Heart left ventricle (tissue), 16 donors: ENCODE results near the gene SNAP25. TPM values are rescaled to one million over a fixed set of nuclear protein-coding genes. Genes with fewer than 3 reads are reported as not detected.

Experiments used
- ATAC-seq, 4 donors: fragments of 200-7000 bp; cut with Tn5 transposase; one replicate each; pipeline ENCODE4 v1.9.1; 2020 to 2022; ENCODE audit warnings: moderate library complexity in 4 of 4, mild to moderate bottlenecking in 3 of 4, moderate number of reproducible peaks in 1 of 4
- DNase-seq, 5 donors: peaks; one replicate each; pipeline ENCODE4 v3.0.0-alpha.2; 2020
- H3K27ac ChIP-seq, 12 donors: fragments of 200-600 bp; sonication (generic) in 4 of 12; one replicate each; pipeline versions ENCODE4 v1.5.0 to v1.8.0; 2016 to 2022; ENCODE audit warnings: mild to moderate bottlenecking in 2 of 12
- H3K27me3 ChIP-seq, 9 donors: fragments of 200-600 bp; sonication (generic) in 2 of 9; one replicate each; pipeline versions ENCODE4 v1.5.1 to v1.8.0; 2016 to 2022; ENCODE audit warnings: mild to moderate bottlenecking in 3 of 9
- H3K36me3 ChIP-seq, 9 donors: fragments of 200-600 bp; sonication (generic) in 2 of 9; one replicate each; pipeline versions ENCODE4 v1.5.0 to v1.8.0; 2018 to 2022; ENCODE audit warnings: mild to moderate bottlenecking in 2 of 9
- H3K4me1 ChIP-seq, 12 donors: fragments of 200-600 bp; sonication (generic) in 4 of 12; one replicate each; pipeline versions ENCODE4 v1.5.0 to v1.8.0; 2016 to 2022; ENCODE audit warnings: mild to moderate bottlenecking in 3 of 12
- H3K4me3 ChIP-seq, 12 donors: fragments of 200-600 bp; sonication (generic) in 4 of 12; one replicate each; pipeline versions ENCODE4 v1.5.0 to v1.8.0; 2017 to 2022; ENCODE audit warnings: mild to moderate bottlenecking in 9 of 12, moderate library complexity in 4 of 12
- H3K9me3 ChIP-seq, 12 donors: fragments of 200-600 bp; sonication (generic) in 4 of 12; one replicate each; pipeline versions ENCODE4 v1.5.0 to v1.8.0; 2016 to 2022; ENCODE audit warnings: mild to moderate bottlenecking in 1 of 12
- CTCF ChIP-seq, 12 donors: fragments of 200-600 bp; sonication (generic) in 4 of 12; IDR thresholded peaks; one replicate each; pipeline versions ENCODE4 v1.5.0 to v1.8.0; 2018 to 2022; ENCODE audit warnings: antibody characterized with exemption in 12 of 12, mild to moderate bottlenecking in 5 of 12
- POLR2A ChIP-seq, 2 donors: fragments of 450-650 bp; IDR thresholded peaks; one replicate each; pipeline ENCODE4 v1.6.1; 2017; ENCODE audit warnings: antibody characterized with exemption in 2 of 2, mild to moderate bottlenecking in 2 of 2, moderate library complexity in 2 of 2
- WGBS, 4 donors: extraction: QIAGEN DNeasy Blood & Tissue Kit in 2 of 4; methylation state at CpG; one replicate each; pipeline versions ENCODE4 v1.1.5 to v1.1.7; 2013 to 2018; 5-methylcytosine and 5-hydroxymethylcytosine counted together
- intact Hi-C, 10 donors: fragments of 100-400 bp; cut with DNase I; formaldehyde crosslinking; loops; one replicate each; pipeline versions ENCODE4 v1.11.1 to v1.14.2; 2022
- polyA plus RNA-seq, 2 donors: library from polyadenylated mRNA; stranded (reverse); fragments of 200-250 nt; gene quantifications; one replicate each; pipeline ENCODE4 v1.2.3, GENCODE V29; 2013
- total RNA-seq, 9 donors: library from RNA; depleted of rRNA in 2 of 9; stranded (reverse); fragments of >200 nt in 2 of 9; fragmentation: NEBNext Ultra II Directional in 3 of 9; extraction: Animal tissue kit (Norgen Biotek cat#: 25700) in 3 of 9; gene quantifications; one replicate each; pipeline versions ENCODE4 v1.1.0 to v1.2.4, GENCODE V29; 2016 to 2023
- donor health status: ischemic (EF 13 %, LVEDD 7.1; RV severe dilation, severe dysfunction).
- donor health status: healthy with polysubstance abuse.
- donor health status: DM: no; HTN: yes; CAD: no.
- donor health status: DM: no; HTN: no; CAD: no.
- donor health status: ischemic (EF 25% LVEDD 6.9; RV normal size, moderate dysfunction).
- donor health status: ischemic (EF 25% LVEDD 5.7; RV mildly dilated, moderate dysfunction).
- donor health status: healthy.
- donor health status: DM: yes; HTN: yes; CAD: no.
- donor health status: ischemic (EF 35%, LVEDD 5.7; RV mildly dilated, moderate dysfunction).
- donor health status: nonischemic (EF 11% LVEDD 7.7; RV severe dilation, severe dysfunction).
- donor health status: DM: yes; HTN: yes; CAD: no.
- donor health status: PGD.
- donor health status: ischemic (EF 29% LVEDD 5.4; RV normal size, mild dysfunction).
- donor health status: nonischemic (EF 23%, LVEDD 6.1; RV moderate dilation, normal function).

SNAP25 gene
- total and polyA plus RNA-seq, 11 donors = 0.10 to 0.91 (median 0.40) TPM; not detected in 5

DNA sequence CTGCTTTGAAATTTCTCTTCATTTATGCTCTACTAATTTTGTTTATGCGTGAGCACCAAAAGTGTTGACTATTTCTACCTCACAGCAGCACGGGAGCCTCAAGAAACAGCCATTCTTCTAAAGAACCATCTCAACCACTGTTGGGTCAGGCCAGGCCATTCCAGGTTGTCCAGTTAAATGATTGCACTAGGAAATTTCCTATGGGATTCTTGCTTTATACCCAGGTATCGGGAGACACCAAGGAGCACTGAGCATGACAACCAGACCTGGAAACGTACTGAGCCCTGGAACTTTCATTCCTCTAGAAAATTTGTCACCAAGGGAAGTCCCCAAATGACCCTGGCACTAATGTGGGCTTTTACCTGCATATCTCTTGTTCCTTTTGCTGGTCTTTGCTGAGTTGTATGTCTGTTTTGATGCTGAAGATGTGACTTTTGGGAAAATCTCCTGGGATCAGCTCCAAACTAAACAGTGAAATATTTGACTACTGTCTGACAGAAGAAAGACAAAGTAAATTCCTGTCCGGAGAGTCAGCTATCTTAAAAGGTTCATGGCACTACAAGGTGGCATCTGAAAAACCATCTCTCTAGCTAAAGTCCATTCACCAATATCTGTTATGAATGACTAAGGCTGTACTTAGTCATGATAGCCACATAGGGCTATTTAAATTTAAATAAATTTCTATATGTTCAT, 70.5 kb downstream of the SNAP25 start:
- no peak for ATAC-seq
- Histone ChIP-seq H3K27ac (no peak overlapping the region), H3K27me3 (peaks cover 0 to 7% (median 0%) of the 10 kb centered on the region in 9 donors), H3K9me3 (no peaks in the 10 kb centered on the region), H3K4me1 (no peaks in the 10 kb centered on the region), H3K36me3 (no peaks in the 10 kb centered on the region), H3K4me3 (no peak overlapping the region)
- WGBS, 4 donors = 78 to 85% (median 82%) methylated on average over 5 of the region's 5 CpGs
- DNase-seq = no peak
- intact Hi-C loops = no loop called here
- TF ChIP-seq POLR2A (IDR thresholded peaks at IDR 0.05) (no peak), CTCF (IDR thresholded peaks at IDR 0.05) (no peak)

DNA sequence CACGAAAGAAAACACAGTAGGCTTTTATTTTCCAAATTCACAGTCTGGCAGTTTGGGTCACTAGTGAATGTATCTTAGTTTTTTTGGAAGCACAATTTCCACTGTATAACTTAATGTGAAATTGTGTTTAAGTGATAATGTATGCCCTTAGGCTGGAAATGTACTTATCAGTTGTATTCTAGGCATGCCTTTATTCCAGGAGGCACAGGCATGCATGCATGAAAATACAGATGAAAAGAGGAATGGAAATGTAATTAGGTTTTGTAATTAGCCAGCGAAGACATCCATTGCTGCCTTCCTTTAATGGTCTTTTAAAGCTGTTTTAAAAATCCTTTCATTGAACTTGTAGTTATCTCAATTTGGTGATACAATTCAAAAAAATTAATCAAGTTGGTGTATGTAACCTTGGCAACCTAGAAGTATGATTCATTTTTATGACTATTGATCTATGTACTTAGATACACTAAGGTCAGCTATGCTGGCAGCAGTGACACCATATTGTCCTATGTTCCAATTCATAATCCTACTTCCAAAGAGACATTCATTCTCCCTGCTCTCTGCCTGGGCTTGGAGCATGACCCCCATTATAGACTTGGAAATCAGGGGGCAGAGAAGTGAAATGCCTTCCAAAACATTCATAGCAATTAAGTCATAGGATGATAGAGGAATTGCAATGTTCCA, 73.1 kb downstream of the SNAP25 start:
- Histone ChIP-seq H3K4me3 (no peak overlapping the region), H3K4me1 (no peaks in the 10 kb centered on the region), H3K27me3 (no peaks in the 10 kb centered on the region), H3K36me3 (no peaks in the 10 kb centered on the region), H3K9me3 (no peaks in the 10 kb centered on the region), H3K27ac (no peak overlapping the region)
- TF ChIP-seq POLR2A (IDR thresholded peaks at IDR 0.05) = no peak
- TF ChIP-seq CTCF (IDR thresholded peaks at IDR 0.05) = no peak
- no peak for DNase-seq
- intact Hi-C loops = no loop called here
- 76 to 87% (median 83%) methylated on average over 2 of the region's 2 CpGs for WGBS, 4 donors
- no peak for ATAC-seq

GRCh38 chr20:10297223-10297622, 78.6 kb downstream of the SNAP25 start:
- Histone ChIP-seq H3K36me3 (no peaks in the 10 kb centered on the region), H3K9me3 (no peaks in the 10 kb centered on the region), H3K4me3 (no peak overlapping the region), H3K4me1 (peaks cover 0 to 7% (median 0%) of the 10 kb centered on the region in 12 donors), H3K27me3 (peaks cover 0 to 3% (median 0%) of the 10 kb centered on the region in 9 donors), H3K27ac (no peak overlapping the region)
- WGBS, 4 donors = 80 to 100% (median 94%) methylated on average over 1 of the region's 1 CpG
- ATAC-seq (no peak), DNase-seq (no peak)
- intact Hi-C loops = no loop called here
- TF ChIP-seq CTCF (IDR thresholded peaks at IDR 0.05) (no peak), POLR2A (IDR thresholded peaks at IDR 0.05) (no peak)

- DNase-seq (no peak), ATAC-seq (no peak)
- intact Hi-C loops = no loop called here
- H3K4me1 ChIP-seq = peaks cover 0 to 7% (median 0%) of the 10 kb centered on the region in 12 donors
- 55 to 73% (median 59%) methylated on average over 1 of the region's 1 CpG for WGBS, 4 donors
- H3K4me3 ChIP-seq = no peak overlapping the region
- H3K27me3 ChIP-seq = peaks cover 0 to 7% (median 0%) of the 10 kb centered on the region in 9 donors
- TF ChIP-seq POLR2A (IDR thresholded peaks at IDR 0.05) (no peak), CTCF (IDR thresholded peaks at IDR 0.05) (no peak)
- no peaks in the 10 kb centered on the region for H3K36me3 ChIP-seq
- H3K27ac ChIP-seq = no peak overlapping the region
- H3K9me3 ChIP-seq = no peaks in the 10 kb centered on the region
These were observed 79.1 kb downstream of the SNAP25 start for GRCh38 chr20:10297684-10298240.
